BJ (cell line): ENCODE results near the gene WDR37. TPM values are rescaled to one million over a fixed set of nuclear protein-coding genes. Genes with fewer than 3 reads are reported as not detected.
A peak's percentile ranks its signal among the peaks of the same experiment; 100 is the strongest.

Source experiments
- CTCF ChIA-PET: fragments of 350-600 bp; formaldehyde crosslinking; extraction: SDS; loops from one replicate; lab custom pipeline; 2021; ENCODE audit warnings: antibody characterized with exemption, inconsistent platforms; lab: Yijun Ruan, JAX
- POLR2A ChIA-PET: fragments of 300-600 bp; sonication (Branson Sonifier 250); formaldehyde crosslinking; extraction: SDS; loops from one replicate; lab custom pipeline; 2021; ENCODE audit warnings: antibody characterized with exemption; lab: Charles Lee
- DNase-seq: peaks from one replicate; pipeline ENCODE4 v3.0.0-alpha.2; 2011; ENCODE audit warnings: low read depth
- H3K27me3 ChIP-seq: 2 replicates; pipeline ENCODE4 v1.6.0; 2011; ENCODE audit warnings: low read length; ENCODE audit not compliant: control insufficient read depth, insufficient read depth
- H3K36me3 ChIP-seq: 2 replicates; pipeline ENCODE4 v1.5.1; 2011; ENCODE audit warnings: low read length; ENCODE audit not compliant: control insufficient read depth, insufficient read depth
- H3K4me3 ChIP-seq: 2 replicates; pipeline ENCODE4 v1.5.1; 2011; ENCODE audit warnings: low read depth, mild to moderate bottlenecking, control low read depth, low read length
- polyA plus RNA-seq: library from polyadenylated mRNA; depleted of rRNA; stranded (reverse); fragments of >200 nt; gene quantifications from 2 replicates; pipeline ENCODE4 v1.2.3, GENCODE V29; 2011
- TF ChIP-seq, protein P1 (sequence below): IDR thresholded peaks from 2 replicates; pipeline ENCODE4 v1.5.1; 2011; ENCODE audit warnings: low read depth, mild to moderate bottlenecking, control low read depth, inconsistent platforms, low read length, moderate library complexity; ENCODE audit not compliant: insufficient read depth

Gene WDR37
- polyA plus RNA-seq, 1 experiment = 12.7 TPM

DNA sequence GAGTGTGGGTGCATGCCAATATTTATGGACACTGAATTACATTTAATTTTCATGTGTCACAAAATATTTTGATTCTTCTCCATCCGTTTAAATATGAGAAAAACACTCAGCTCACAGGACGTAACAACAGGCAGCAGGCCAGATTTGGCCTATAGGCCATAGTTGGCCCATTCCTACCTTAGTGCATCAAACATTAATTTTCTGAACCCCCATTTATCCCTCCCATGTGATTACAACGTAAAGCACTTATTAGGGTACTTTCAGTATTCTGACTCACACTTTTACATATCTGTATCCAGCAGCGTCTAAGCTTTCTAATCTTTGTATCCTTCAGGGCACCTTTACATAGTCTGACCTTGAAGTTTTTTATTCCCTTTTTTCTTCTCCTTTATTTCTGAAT lies 11.2 kb upstream of the WDR37 start:
- no peak overlapping the region for H3K4me3 ChIP-seq
- ChIA-PET CTCF (interaction anchor here (1.1 kb wide), 1 partner anchor 16 kb away, joined by 4 read pairs; no protein-coding TSS in a partner anchor), POLR2A (no interaction called here)
- DNase-seq = no peak
- TF ChIP-seq, protein P1, sequence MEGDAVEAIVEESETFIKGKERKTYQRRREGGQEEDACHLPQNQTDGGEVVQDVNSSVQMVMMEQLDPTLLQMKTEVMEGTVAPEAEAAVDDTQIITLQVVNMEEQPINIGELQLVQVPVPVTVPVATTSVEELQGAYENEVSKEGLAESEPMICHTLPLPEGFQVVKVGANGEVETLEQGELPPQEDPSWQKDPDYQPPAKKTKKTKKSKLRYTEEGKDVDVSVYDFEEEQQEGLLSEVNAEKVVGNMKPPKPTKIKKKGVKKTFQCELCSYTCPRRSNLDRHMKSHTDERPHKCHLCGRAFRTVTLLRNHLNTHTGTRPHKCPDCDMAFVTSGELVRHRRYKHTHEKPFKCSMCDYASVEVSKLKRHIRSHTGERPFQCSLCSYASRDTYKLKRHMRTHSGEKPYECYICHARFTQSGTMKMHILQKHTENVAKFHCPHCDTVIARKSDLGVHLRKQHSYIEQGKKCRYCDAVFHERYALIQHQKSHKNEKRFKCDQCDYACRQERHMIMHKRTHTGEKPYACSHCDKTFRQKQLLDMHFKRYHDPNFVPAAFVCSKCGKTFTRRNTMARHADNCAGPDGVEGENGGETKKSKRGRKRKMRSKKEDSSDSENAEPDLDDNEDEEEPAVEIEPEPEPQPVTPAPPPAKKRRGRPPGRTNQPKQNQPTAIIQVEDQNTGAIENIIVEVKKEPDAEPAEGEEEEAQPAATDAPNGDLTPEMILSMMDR = no peak
- no peaks in the 10 kb centered on the region for H3K27me3 ChIP-seq
- peaks cover 5% of the 10 kb centered on the region for H3K36me3 ChIP-seq

DNA sequence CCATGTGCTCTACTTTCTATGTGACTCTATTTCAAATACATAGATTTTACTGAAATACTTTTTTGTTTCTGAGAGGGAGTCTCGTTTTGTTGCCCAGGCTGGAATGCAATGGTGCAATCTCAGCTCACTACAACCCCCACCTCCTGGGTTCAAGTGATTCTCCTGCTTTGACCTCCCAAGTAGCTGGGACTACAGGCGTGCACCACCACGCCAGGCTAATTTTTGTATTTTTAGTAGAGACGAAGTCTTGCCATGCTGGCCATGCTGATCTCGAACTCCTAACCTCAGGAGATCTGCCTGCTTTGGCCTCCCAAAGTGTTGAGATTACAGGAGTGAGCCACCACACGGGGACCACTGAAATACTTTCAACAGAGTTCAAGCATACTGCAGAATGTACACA lies 10.8 kb upstream of the WDR37 start:
- ChIA-PET CTCF (interaction anchor here (1.1 kb wide), 1 partner anchor 16 kb away, joined by 4 read pairs; no protein-coding TSS in a partner anchor), POLR2A (no interaction called here)
- DNase-seq = no peak
- H3K36me3 ChIP-seq = peaks cover 4% of the 10 kb centered on the region
- TF ChIP-seq, protein P1 = no peak
- H3K4me3 ChIP-seq = no peak overlapping the region
- H3K27me3 ChIP-seq = no peaks in the 10 kb centered on the region

DNA sequence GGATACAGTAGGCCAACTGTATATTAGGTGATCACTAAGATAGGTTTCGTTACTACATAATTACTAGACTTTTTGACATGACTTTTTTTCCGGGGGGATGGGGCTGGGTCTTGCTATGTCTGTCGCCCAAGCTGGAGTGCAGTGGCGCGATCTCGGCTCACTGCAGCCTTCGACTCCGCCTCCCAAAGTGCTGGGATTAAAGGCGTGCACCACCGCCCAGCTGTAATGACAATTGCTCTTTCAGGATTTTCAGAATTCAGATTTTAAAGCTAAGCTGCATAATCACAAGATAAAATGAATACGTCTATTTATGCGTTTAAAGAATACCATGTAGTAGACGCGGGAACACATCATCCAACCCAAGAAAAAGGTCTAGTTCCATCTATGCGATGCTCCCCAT lies 8.2 kb upstream of the WDR37 start:
- no peaks in the 10 kb centered on the region for H3K27me3 ChIP-seq
- H3K4me3 ChIP-seq = peak overlapping the region; percentile 78
- POLR2A ChIA-PET = interaction anchor here (1.6 kb wide), 1 partner anchor 13 kb away, joined by 4 read pairs; no protein-coding TSS in a partner anchor
- peaks cover 4% of the 10 kb centered on the region for H3K36me3 ChIP-seq
- CTCF ChIA-PET = no interaction called here
- no peak for DNase-seq
- TF ChIP-seq, protein P1 = no peak

DNA sequence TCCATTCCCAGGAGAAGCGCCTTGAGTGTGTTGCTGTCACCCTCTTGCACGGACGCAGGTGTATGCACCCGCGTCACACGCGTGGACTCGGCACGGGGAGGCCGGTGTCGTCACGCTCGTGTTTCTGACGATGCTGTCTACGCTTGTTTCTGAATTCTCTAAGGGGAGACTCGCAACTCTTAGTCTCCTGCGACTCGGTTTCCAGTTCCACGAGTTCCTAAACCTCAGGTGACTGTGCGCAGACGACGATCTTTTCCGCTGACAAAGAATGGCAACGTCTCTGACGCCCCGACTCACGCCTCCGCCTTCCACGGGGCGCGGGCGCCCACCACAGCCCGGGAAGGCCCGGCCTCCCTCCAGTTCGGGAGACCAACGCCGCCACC lies 7.8 kb upstream of the WDR37 start:
- ChIA-PET CTCF (interaction anchor here (1.5 kb wide), 1 partner anchor 14 kb away, joined by 4 read pairs; no protein-coding TSS in a partner anchor), POLR2A (interaction anchor here (1.6 kb wide), 1 partner anchor 13 kb away, joined by 4 read pairs; no protein-coding TSS in a partner anchor)
- Histone ChIP-seq H3K4me3 (peak overlapping the region; percentile 78), H3K27me3 (no peaks in the 10 kb centered on the region), H3K36me3 (peaks cover 4% of the 10 kb centered on the region)
- no peak for DNase-seq
- TF ChIP-seq, protein P1 = no peak

DNA sequence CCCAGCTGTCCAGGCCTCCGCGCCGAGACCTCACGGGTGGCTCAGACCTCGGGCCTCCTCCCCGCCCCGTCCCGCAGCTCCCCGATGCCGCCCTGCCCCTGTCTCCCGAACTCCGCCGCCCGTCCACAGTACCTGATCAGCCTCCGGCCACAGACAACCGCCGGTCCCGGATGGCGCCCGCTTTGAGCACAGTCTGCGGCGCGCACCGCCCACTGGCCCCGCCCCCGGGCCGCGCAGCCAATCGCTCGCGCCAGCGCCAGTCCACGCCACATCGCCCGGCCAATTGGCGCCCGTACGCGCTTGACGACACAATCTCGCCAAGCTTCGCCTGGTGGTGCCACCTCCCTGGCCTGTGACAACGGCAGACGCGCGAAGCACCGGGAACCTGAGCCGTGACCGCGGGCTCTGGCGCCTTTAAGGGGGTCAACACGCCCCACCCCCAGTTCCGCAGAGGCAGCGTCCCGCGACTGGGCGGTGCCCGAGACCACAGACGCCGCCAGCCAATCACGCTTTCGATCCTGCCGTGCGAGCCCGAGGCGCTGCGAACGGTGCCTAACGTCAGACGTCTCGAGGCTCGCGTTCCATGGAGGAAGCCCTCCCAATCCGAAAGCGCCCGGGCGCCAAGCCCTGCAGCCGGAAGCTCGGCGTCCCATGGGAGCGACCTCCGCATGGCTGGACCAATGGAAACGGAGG lies 7.3 kb upstream of the WDR37 start, which contains the start of gene IDI1:
IDI1 (minus strand) TSS at position 388 of the 693 bp plus-strand sequence; CDS start at position 272, 116 bp downstream.
- peak within 1 kb of the TSS; percentile 78 for H3K4me3 ChIP-seq
- peaks cover 1% of the 10 kb centered on the region for H3K36me3 ChIP-seq
- POLR2A ChIA-PET = interaction anchor here (0.5 to 1.6 kb wide), 3 partner anchors 14 to 117 kb away, joined by 3 to 4 read pairs (median 3); partner anchors contain the start of gene LARP4B
- CTCF ChIA-PET = interaction anchor here (0.6 to 1.8 kb wide), 3 partner anchors 12 to 533 kb away, joined by 3 to 5 read pairs (median 4); no protein-coding TSS in a partner anchor
- H3K27me3 ChIP-seq = no peaks in the 10 kb centered on the region
- TF ChIP-seq, protein P1 = no peak
- peak; percentile 88 for DNase-seq
